ENCODE data around the gene RNF145.
"Not testable (repeated sequence)": the region's sequence is repeated elsewhere in the genome, so short reads cannot be mapped to it uniquely, and the experiment has no call there.

RNF145 gene

GRCh38 chr5:159187719-159188118 lies 21.6 kb downstream of the RNF145 start:
- DNase-seq: no peak

GRCh38 chr5:159186319-159186718 lies 23.0 kb downstream of the RNF145 start:
- no peak for DNase-seq

GRCh38 chr5:159185773-159186172 lies 23.6 kb downstream of the RNF145 start:
- no peak for DNase-seq

GRCh38 chr5:159184858-159185381 lies 24.4 kb downstream of the RNF145 start:
- DNase-seq: peak; percentile 98

- DNase-seq: no peak
These were observed 25.1 kb downstream of the RNF145 start for GRCh38 chr5:159184236-159184635.

- no peak for DNase-seq
These were observed 26.1 kb downstream of the RNF145 start for GRCh38 chr5:159183247-159183646.

- no peak for DNase-seq
These were observed 26.7 kb downstream of the RNF145 start for GRCh38 chr5:159182691-159183090.

GRCh38 chr5:159181651-159182050 lies 27.7 kb downstream of the RNF145 start:
- no peak for DNase-seq

GRCh38 chr5:159181152-159181551 lies 28.2 kb downstream of the RNF145 start:
- no peak for DNase-seq

- DNase-seq: no peak
These were observed 29.6 kb downstream of the RNF145 start for GRCh38 chr5:159179529-159180305.

GRCh38 chr5:159178978-159179377 lies 30.4 kb downstream of the RNF145 start:
- DNase-seq: peak; percentile 82

- no peak for DNase-seq
These were observed 33.8 kb downstream of the RNF145 start for GRCh38 chr5:159175547-159175946.

- no peak for DNase-seq
These were observed 34.7 kb downstream of the RNF145 start for GRCh38 chr5:159174511-159175168.

GRCh38 chr5:159171274-159171673 lies 38.1 kb downstream of the RNF145 start:
- no peak for DNase-seq

GRCh38 chr5:159170021-159170420 lies 39.3 kb downstream of the RNF145 start:
- no peak for DNase-seq

GRCh38 chr5:159166416-159166815 lies 42.9 kb downstream of the RNF145 start:
- no peak for DNase-seq

GRCh38 chr5:159163701-159164046 lies 45.7 kb downstream of the RNF145 start:
- peak; percentile 75 for DNase-seq

- peak; percentile 90 for DNase-seq
These were observed 46.2 kb downstream of the RNF145 start for GRCh38 chr5:159163027-159163700.

GRCh38 chr5:159161361-159162214 lies 47.8 kb downstream of the RNF145 start:
- DNase-seq: no peak

- DNase-seq: not testable (repeated sequence)
These were observed 50.7 kb downstream of the RNF145 start for GRCh38 chr5:159158553-159159091.

GRCh38 chr5:159157552-159157951 lies 51.8 kb downstream of the RNF145 start:
- no peak for DNase-seq

Data from kidney glomerular epithelial cell (primary cell).